Mucosa of gallbladder (tissue), 1 donor: ENCODE measurements around the gene INSM1. TPM values are rescaled to one million over a fixed set of nuclear protein-coding genes. Genes with fewer than 3 reads are reported as not detected.
"Not testable (repeated sequence)": the region's sequence is repeated elsewhere in the genome, so short reads cannot be mapped to it uniquely, and the experiment has no call there.

Source experiments
- DNase-seq: peaks from one replicate; pipeline ENCODE4 v3.0.0-alpha.2; 2020; ENCODE audit warnings: low spot score
- total RNA-seq: library from RNA; stranded (reverse); gene quantifications from one replicate; pipeline ENCODE4 v1.2.1, GENCODE V29; 2021
- donor health status: DM: no; HTN: no; CAD: no.

The INSM1 gene, protein sequence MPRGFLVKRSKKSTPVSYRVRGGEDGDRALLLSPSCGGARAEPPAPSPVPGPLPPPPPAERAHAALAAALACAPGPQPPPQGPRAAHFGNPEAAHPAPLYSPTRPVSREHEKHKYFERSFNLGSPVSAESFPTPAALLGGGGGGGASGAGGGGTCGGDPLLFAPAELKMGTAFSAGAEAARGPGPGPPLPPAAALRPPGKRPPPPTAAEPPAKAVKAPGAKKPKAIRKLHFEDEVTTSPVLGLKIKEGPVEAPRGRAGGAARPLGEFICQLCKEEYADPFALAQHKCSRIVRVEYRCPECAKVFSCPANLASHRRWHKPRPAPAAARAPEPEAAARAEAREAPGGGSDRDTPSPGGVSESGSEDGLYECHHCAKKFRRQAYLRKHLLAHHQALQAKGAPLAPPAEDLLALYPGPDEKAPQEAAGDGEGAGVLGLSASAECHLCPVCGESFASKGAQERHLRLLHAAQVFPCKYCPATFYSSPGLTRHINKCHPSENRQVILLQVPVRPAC
- total RNA-seq = not detected

DNA sequence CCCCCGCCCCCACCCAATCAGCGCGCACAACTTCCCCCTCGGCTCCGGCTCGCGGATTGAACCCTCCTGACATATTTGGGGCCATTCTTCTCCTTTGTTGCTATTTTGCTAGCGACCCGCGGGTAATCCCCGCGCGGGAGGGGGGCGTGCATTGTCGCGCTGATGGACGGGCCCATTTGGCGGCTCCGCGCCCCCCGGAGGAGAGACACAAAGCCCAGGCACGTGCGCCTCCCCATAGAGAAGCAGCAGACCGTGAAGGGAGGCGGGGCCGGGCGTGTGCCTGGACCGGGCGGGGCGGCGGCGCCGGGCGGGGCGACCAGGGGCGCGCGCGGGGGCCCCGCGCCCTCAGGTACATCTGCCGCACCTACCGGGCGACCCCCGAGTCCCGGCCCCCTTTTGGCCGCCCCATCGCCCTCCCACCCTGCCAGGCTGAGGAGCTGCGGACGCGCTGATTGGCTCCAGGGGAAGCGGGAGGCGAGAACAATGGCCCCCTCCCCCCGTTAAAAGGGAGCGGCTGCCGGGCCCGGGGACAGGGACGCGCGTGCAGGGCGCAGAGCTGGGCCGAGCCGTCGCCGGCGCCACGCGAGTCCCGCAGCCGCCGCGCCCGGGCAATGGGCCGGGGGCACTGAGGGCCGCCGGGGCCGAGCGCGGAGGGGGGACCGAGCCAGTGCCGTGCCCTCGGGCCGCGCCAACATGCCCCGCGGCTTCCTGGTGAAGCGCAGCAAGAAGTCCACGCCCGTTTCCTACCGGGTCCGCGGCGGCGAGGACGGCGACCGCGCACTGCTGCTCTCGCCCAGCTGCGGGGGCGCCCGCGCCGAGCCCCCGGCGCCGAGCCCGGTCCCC lies at the start of gene INSM1:
Gene INSM1, plus strand, starts transcription at position 530 of the 843 bp plus-strand sequence. Its CDS starts 164 bp downstream, at position 694.
- no peak for DNase-seq

DNA sequence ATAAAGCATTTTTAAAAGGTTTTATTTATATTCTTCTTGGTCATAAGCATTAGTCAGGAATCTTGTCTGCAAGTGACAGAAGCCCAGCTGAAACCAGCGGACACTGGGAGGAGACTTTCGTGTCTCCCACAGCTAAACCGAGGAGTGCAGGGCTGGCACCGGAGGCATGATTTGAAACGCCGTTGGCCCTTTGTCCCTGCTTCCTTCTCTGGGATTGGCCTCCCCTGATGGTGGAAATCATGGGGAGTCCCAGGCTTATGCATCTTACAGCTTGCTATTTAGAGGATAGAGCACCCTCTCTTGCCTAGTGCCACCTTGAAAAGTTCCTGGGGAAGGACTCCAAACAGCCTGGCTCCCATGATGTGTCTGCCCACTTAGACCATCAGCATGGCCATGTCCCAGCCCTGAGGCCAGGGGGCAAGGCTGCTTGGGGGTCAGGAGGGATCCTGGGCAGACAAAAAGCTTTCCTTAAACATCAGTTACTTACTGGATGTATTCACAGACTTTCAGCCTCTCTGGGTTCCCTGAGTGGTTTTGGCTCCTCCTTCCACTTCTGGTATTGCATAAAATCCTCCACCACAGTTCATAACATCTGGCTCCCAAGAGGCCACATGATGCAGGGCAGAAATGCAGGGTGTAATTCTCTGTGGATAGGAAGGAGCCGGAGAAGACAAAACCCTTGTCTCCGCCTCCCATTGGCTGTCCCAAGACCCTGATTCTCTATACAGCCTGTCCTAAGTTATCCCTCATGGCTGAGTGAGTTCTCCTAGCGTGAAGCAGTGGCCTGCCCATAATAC lies 49.3 kb upstream of the INSM1 start:
- no peak for DNase-seq

DNA sequence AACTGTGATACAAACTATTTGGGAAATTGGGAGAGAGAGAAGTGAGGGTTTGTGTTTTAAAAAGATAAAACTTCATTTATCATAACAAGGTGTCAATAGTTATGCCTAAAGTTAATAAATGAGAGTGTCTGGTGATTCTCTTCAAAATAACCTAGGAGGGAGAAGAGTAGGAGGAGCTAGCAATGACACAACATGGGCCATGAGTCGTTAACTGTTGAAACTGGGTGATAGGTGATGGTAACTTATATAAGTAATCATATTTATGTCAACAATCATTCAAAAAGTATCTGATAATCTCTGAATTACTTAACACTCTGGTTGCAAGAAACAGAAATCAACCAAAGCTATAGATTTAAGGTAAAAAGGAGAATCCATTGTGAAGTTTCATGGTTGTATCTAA lies 46.8 kb upstream of the INSM1 start:
- DNase-seq = no peak

GRCh38 chr20:20321917-20322316 lies 46.0 kb upstream of the INSM1 start:
- DNase-seq = no peak

GRCh38 chr20:20322912-20323311 lies 45.0 kb upstream of the INSM1 start:
- DNase-seq = no peak

- no peak for DNase-seq
Observed at GRCh38 chr20:20327746-20328145, 40.2 kb upstream of the INSM1 start.

DNA sequence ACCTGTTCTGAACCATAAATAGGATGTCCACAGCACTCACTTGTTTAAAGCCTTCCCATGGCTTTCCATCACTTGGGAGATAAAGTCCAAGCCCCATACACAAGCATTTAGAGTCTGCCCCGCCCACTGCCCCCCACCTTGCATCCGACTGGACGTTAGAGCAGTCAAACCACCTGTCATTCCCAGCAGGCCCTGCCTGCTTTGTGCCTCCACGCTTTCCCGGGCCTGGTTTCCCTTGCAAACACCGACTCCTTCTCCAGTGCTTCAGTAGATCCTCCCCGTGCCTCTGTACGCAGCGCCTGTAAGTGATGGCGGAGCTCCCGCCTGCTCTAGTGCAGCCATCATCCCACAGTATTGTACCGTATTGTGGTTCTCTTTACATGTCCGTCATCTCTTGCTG lies 38.3 kb upstream of the INSM1 start:
- DNase-seq = no peak

GRCh38 chr20:20331156-20331555 lies 36.7 kb upstream of the INSM1 start:
- no peak for DNase-seq

DNA sequence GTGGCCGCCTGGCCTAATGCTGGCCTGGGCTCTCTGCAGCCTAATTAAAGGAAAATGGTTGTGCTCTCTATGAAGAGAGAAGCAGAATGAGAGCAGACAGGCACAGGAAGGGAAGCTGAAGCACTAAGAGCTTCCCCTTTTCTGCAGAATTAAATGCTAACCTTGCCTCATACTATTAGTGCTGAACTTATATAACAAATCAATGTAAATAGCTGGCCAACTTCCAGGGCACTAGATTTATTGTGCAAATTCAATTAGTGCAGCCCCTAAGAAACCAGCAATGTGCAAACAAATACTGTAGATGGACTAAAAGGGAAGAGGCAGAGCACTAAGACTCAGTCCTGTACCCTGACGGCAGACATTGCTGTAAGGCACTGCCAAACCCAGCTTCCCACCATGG lies 36.1 kb upstream of the INSM1 start:
- DNase-seq = no peak

DNA sequence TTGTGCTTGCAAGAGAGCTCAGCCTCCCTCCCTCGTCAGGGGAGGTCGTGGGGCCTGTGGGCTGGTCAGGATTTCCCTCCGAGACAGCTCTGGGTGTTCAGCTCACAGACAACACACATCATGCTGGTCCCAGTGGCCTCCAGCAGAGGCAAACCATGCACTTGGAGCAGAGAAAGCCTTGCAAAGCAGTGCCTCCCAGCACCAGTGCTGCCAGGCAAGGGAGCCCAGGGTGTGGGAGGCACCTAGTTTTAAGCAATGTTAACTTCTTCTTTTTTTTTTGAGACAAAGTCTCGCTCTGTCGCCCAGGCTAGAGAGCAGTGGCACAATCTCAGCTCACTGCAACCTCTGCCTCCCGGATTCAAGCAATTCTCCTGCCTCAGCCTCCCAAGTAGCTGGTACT lies 34.0 kb upstream of the INSM1 start:
- DNase-seq = no peak

GRCh38 chr20:20334489-20334888 lies 33.4 kb upstream of the INSM1 start:
- DNase-seq = no peak

GRCh38 chr20:20338133-20338730 lies 29.7 kb upstream of the INSM1 start:
- DNase-seq = no peak

- DNase-seq = no peak
Observed at GRCh38 chr20:20340443-20340842, 27.5 kb upstream of the INSM1 start.

DNA sequence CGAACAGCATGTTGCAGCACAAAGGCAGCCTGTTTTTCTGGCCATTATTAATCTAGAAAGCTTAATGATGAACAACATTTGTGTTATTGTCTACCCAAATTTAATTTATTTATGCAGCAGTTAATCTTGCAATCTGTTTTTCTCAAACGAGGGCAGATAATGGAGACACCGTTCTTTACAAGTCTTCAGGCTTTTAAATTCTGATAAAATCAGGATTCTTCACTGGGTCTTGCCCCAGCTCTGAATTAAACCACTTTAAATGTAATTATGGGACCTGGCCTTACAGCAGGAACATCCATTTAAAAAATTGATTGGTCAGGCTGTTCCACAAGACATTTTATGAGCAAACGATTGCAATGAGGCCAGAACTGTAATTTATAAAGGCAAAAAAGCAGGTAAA lies 26.5 kb upstream of the INSM1 start:
- DNase-seq = no peak

DNA sequence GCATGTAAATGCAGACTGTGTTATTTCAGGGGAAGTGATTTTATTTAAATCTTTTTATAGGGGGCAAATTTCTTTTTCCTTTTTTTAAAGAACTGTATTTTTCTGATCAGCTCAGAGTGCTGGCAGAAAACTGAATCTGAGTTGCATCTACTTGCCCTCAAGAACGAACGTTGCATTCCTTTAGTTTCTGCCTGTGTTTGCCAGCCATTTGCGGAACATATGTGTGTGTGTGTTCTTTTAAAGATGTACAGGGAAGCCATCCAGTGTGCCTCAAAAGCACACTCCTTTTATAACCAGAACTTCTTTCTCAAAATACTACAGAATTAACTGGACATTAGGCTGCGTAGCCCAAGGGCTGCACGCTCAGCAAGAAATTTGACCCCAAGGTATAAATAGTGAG lies 25.8 kb upstream of the INSM1 start:
- no peak for DNase-seq

DNA sequence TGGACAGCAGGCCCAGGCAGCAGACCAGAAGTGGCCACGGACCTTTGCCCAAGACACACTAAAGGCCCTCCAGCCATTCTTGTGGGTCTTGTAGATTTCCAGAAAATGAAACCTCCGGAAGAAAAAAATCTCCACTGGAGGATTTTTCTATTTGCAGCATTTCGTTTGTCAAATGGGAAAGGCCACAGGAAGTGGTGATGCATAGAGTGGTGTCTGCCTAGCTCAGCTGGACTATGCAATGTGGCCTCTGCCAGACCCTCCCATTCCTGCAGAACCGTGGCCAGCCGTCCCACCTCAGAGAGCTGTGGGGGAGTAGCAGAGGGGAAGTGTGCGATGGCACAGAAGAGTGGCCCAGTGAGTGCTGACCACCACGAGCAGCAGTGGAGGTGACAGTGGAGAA lies 24.0 kb upstream of the INSM1 start:
- no peak for DNase-seq

DNA sequence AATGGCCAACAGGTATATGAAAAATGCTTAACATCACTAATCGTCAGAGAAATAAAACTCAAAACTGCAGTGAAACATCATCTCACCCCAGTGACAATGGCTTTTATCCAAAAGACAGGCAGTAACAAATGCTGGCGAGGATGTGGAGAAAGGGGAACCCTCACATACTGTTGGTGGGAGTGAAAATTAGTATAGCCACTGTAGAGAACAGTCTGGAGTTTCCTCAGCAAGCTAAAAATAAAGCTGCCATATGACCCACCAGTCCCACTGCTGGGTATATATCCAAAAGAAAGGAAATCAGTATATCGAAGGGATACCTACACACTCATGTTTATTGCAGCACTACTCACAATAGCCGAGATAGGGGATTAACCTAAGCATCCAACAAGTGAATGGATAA lies 23.4 kb upstream of the INSM1 start:
- no peak for DNase-seq

DNA sequence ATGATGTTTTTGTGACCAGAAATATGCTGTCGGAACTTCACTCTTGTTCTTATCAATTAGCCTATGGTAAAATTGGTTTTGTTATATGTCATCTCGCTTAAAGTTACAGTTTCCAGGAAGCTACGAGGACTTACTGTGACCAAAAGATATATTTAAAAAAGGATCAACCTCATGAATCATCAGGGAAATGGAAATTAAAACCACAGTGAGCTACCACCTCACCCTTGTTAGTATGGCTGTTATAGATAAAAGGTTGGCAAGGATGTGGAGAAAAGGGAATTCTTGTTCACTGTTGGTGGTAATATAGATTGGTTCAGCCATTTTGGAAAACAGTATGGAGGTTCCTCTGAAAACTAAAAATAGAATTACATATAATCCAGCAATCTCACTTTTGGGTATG lies 14.3 kb upstream of the INSM1 start:
- DNase-seq = no peak

DNA sequence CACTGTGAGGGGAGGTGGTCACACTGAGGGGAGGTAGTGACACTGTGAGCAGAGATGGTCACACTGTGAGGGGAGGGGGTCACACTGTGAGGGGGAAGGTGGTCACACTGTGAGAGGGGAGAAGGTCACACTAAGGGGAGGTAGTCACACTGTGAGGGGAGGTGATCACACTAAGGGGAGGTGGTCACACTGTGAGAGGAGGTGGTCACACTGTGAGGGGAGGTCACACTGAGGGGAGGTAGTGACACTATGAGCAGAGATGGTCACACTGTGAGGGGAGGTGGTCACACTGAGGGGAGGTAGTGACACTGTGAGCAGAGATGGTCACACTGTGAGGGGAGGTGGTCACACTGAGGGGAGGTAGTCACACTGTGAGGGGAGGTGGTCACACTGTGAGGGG lies 12.4 kb upstream of the INSM1 start:
- DNase-seq = not testable (repeated sequence)

- no peak for DNase-seq
Observed at GRCh38 chr20:20358801-20359200, 9.1 kb upstream of the INSM1 start.

- no peak for DNase-seq
Observed at GRCh38 chr20:20359628-20360027, 8.3 kb upstream of the INSM1 start.

DNA sequence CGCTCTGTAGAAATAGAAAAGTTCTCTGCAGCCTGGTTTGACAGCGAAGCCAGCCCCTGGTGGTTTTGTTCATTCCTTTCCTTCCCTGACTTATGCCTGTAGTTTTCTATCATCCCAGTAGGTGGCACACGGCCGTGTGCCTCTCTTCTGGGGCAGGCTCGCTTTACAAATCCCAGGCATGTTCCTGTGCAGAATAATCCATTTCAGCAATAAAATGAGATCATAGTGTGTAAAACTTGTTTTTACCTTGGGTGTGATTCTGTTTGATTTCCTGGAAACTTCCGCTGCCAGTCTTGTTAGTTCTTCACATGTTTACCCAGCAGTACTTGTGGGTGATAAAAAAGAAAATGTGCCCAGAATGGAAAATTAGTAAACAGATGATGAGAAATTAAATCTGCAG lies 7.4 kb upstream of the INSM1 start:
- no peak for DNase-seq
